GM12865 (cell line): ENCODE results near the gene SLC12A9.

Source experiments
- DNase-seq: peaks from one replicate; pipeline ENCODE4 v3.0.0; 2010; ENCODE audit warnings: low read depth
- H3K4me3 ChIP-seq: 2 replicates; pipeline ENCODE4 v1.5.1; 2011; ENCODE audit warnings: mild to moderate bottlenecking, low read depth, low read length, control low read depth
- CTCF ChIP-seq: IDR thresholded peaks from 2 replicates; pipeline ENCODE4 v1.5.1; 2011; ENCODE audit warnings: low read length, control low read depth, low read depth, inconsistent platforms; ENCODE audit not compliant: insufficient read depth; ENCODE audit errors: missing control alignments

Gene SLC12A9

GRCh38 chr7:100873599-100874299 lies 21.2 kb downstream of the SLC12A9 start:
- peak overlapping the region; percentile 85 for H3K4me3 ChIP-seq
- TF ChIP-seq CTCF, result no peak

GRCh38 chr7:100874300-100874576 lies 21.7 kb downstream of the SLC12A9 start:
- no peak for TF ChIP-seq CTCF
- H3K4me3 ChIP-seq, result peak overlapping the region; percentile 85
- no peak for DNase-seq

More at GRCh38 chr7:100873599-100874299, 21.2 kb downstream of the SLC12A9 start:
- no peak for DNase-seq

GRCh38 chr7:100874577-100875355 lies 22.3 kb downstream of the SLC12A9 start, which contains the start of gene SRRT:
Gene SRRT, plus strand, starts transcription at chr7:100875103. Its CDS starts 488 bp downstream, at chr7:100875591.
- peak; percentile 8 for TF ChIP-seq CTCF
- peak within 1 kb of the TSS; percentile 85 for H3K4me3 ChIP-seq
- DNase-seq, result peak; percentile 99

GRCh38 chr7:100875356-100875751 lies 22.8 kb downstream of the SLC12A9 start:
- TF ChIP-seq CTCF, result no peak
- peak; percentile 65 for DNase-seq
- H3K4me3 ChIP-seq, result peak overlapping the region; percentile 80

- no peak overlapping the region for H3K4me3 ChIP-seq
- TF ChIP-seq CTCF, result no peak
- no peak for DNase-seq
Observed at GRCh38 chr7:100878013-100878412, 25.5 kb downstream of the SLC12A9 start.

GRCh38 chr7:100878685-100879084 lies 26.2 kb downstream of the SLC12A9 start:
- DNase-seq, result no peak
- no peak overlapping the region for H3K4me3 ChIP-seq
- no peak for TF ChIP-seq CTCF
